GM19467 (cell line): Measurements from ENCODE around the gene DGKH.
"Not testable (repeated sequence)": the region's sequence is repeated elsewhere in the genome, so short reads cannot be mapped to it uniquely, and the experiment has no call there.

Experiments used
- ATAC-seq: cut with Tn5 transposase; IDR thresholded peaks from one replicate; pipeline ENCODE4 v1.9.1; 2021; ENCODE audit warnings: mild to moderate bottlenecking, moderate library complexity; ENCODE audit not compliant: unreplicated experiment

DGKH gene

GRCh38 chr13:42219876-42220275, 171.4 kb downstream of the DGKH start:
- no peak for ATAC-seq

- ATAC-seq: no peak
These were observed 172.8 kb downstream of the DGKH start for GRCh38 chr13:42221121-42221765.

- no peak for ATAC-seq
These were observed 175.2 kb downstream of the DGKH start for GRCh38 chr13:42223681-42224080.

GRCh38 chr13:42225051-42225450, 176.6 kb downstream of the DGKH start:
- ATAC-seq: no peak

DNA sequence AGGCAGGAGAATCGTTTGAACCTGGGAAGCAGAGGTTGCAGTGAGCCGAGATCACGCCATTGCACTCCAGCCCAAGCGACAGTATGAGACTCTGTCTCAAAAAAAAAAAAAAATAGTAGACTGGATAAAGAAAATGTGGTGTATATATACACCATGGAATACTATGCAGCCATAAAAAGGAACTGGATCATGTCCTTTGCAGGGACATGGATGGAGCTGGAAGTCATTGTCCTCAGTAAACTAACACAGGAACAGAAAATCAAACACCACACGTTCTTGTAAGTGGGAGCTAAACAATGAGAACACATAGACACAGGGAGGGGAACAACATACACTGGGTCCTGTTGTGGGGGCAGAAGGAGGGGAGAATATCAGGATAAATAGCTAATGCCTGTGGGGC, 178.3 kb downstream of the DGKH start:
- ATAC-seq: not testable (repeated sequence)

DNA sequence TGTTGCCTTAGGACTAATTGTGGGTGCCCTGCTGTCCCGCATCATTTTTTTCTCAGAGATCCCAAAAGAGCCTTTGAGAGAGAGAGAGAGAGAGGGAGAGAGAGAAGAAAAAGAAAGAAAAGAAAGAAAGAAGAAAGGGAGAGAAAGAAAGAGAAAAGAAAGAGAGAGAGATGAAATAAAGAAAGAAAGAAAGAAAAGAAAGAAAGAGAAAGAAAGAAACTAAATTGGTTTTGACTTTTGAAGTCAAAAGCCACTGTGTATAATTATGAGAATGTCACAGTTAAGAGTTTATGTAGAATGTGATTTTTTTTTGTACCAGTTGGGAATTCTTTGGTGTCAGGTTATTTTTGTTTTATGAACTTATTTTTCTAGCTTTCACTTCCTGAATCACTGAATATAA, 180.1 kb downstream of the DGKH start:
- ATAC-seq: no peak

- no peak for ATAC-seq
These were observed 180.8 kb downstream of the DGKH start for GRCh38 chr13:42229287-42229686.

DNA sequence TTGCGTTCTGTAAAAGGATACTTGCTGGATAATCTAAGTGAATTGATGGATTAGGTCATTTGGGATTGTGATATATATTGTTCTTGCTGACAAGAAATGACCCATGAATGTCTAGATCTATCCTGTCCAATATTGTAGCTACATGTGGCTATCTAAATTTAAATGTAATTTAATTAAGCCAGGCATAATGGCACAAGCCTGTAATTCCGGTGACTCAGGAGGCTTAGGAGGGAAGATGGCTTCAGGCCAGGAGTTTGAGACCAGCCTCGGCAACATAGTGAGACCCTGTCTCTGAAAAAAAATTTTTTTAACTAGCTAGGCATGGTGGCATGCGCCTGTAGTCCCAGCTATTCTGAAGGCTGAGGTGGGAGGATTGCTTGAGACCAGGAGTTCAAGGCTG, 184.2 kb downstream of the DGKH start:
- no peak for ATAC-seq

- ATAC-seq: no peak
These were observed 185.3 kb downstream of the DGKH start for GRCh38 chr13:42233726-42234125.

- no peak for ATAC-seq
These were observed 190.7 kb downstream of the DGKH start for GRCh38 chr13:42239161-42239560.

DNA sequence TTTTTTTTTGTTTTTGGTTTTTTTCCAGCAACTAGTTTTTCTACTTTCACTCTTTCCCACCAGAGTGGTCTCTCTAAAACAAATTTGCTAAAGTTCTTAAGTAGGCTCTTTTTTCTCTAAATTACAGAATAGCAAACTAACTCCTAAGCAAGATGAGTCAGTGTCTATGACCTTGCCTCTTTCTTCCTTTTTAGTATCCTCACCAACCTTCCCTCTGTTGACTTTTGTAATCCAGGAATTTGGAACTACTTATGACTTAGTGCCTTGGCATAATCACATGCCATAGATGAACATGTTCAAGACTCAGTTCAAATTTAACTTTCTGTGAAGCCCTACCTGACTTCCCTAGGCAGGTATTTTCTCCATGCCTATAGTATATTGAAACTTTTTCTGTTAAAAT, 191.2 kb downstream of the DGKH start:
- no peak for ATAC-seq

GRCh38 chr13:42246541-42246940, 198.1 kb downstream of the DGKH start:
- no peak for ATAC-seq

DNA sequence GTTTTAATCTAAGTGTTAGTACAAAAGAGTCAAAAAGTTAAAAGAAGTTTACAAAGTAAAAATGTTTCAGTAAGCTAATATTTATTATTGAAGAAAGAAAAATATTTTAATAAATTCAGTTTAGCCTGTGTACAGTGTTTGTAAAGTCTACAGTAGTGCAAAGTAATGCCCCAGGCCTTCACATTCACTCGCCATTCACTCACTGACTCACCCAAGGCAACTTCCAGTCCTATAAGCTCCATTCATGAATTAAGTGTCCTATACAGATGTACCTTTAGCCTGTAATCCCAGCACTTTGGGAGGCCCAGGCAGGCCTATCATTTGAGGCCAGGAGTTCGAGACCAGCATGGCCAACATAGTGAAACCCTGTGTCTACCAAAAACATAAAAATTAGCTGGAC, 199.4 kb downstream of the DGKH start:
- ATAC-seq: no peak

GRCh38 chr13:42255886-42256285, 207.4 kb downstream of the DGKH start:
- ATAC-seq: no peak

GRCh38 chr13:42258747-42259146, 210.3 kb downstream of the DGKH start:
- ATAC-seq: no peak

- no peak for ATAC-seq
These were observed 211.1 kb downstream of the DGKH start for GRCh38 chr13:42259515-42259914.

GRCh38 chr13:42260903-42261654, 212.6 kb downstream of the DGKH start:
- ATAC-seq: no peak

DNA sequence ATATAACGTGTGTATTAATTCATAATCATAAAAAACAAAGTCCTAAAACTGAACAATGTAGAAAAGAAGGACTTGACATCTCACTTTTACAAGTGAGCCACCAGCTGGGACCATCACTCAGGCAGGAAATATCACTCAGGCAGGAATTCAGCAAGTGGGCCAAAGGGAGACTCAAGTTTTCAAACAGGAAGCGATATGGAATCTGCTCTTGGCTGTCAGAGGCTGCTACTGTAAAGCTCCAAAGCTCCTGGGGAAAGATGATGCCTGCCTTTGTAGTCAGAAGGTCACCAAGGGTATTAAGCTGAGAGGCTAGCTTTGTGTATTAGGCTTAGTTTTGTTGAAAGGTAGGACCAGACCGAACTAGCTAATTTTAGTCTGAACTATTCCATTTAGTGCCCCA, 218.0 kb downstream of the DGKH start:
- ATAC-seq: no peak

- no peak for ATAC-seq
These were observed 221.9 kb downstream of the DGKH start for GRCh38 chr13:42270160-42270856.

DNA sequence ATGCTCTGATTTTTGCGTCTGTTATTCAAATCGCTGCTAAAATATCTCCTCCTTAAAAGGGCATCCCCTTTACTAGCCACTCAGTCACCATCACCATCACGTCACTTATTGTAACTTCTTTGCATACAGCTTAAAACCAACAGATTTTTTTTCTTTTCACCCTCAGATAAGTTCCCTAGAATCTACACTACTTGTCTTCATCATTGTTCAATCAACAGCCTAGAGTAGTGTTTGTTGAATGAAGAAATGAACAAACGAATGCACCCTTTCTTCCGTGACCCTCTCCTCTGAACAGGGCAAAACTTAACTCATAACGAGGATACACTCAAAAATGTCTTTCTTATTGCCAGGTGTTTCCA, 222.4 kb downstream of the DGKH start:
- no peak for ATAC-seq

- ATAC-seq: peak; percentile 83
These were observed 223.1 kb downstream of the DGKH start for GRCh38 chr13:42271337-42272114.
